Ovary (tissue), 3 donors: ENCODE data around the gene GRK6.

Experiments used
- CTCF ChIP-seq, 3 donors: fragments of 450-650 bp in 2 of 3; fragments of 200-600 bp in 1 of 3; IDR thresholded peaks; one replicate each; pipeline versions ENCODE4 v1.5.1 to v1.8.0; 2016 to 2022; ENCODE audit warnings: antibody characterized with exemption in 3 of 3, mild to moderate bottlenecking in 1 of 3
- EP300 ChIP-seq: sonication (generic); formaldehyde crosslinking; IDR thresholded peaks from one replicate; pipeline ENCODE4 v1.6.1; 2017; ENCODE audit warnings: antibody characterized with exemption
- POLR2A ChIP-seq: fragments of 450-650 bp; IDR thresholded peaks from one replicate; pipeline ENCODE4 v1.6.1; 2017; ENCODE audit warnings: antibody characterized with exemption, mild to moderate bottlenecking, moderate library complexity
- donor health status: DM: no; HTN: no; CAD: no.

DNA sequence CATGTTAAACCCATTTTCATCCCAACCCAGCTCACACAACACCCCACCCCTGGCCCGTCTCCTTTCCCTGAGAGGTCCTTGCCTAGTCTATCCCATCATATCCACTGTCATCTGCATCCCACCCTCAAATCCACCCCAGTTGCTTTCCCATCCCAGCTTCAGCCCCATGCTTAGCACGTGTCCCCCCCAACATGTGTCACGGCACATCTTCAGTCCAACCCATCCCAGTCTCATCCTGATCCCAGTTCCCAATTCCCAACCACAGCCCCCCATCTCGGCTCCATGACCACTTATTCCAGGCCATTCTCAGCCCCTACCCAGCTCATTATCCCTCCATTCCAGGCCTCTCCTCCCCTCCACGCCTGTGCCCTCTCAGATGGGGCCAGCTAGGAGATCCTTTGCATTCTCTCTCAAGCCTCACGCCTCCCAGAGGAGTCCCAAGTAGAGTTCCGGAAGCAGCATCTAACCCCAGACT is 47.6 kb downstream of the GRK6 start:
- TF ChIP-seq CTCF (IDR thresholded peaks at IDR 0.05) (no peak), POLR2A (no peak), EP300 (no peak)
